ENCODE results near the gene DDX52. TPM values are rescaled to one million over a fixed set of nuclear protein-coding genes. Genes with fewer than 3 reads are reported as not detected.

The DDX52 gene
- total and polyA plus RNA-seq, 2 experiments from 2014 or later, result 46.2 to 61.3 TPM

GRCh38 chr17:37608351-37609169 lies 34.7 kb downstream of the DDX52 start:
- Histone ChIP-seq H2AFZ (peak overlapping the region; percentile 48; the same call in 1 of the 2 replicates), H3F3A (replicated peaks; ENCODE audit: low read depth) (peaks cover 12% of the 10 kb centered on the region; the same call in 1 of the 2 replicates), H3K27ac (ENCODE audit: low read depth) (peak overlapping the region; percentile 85), H3K4me3 (peak overlapping the region; percentile 85), H3K9me2 (ENCODE audit: insufficient read depth) (no peaks in the 10 kb centered on the region), H3K4me2 (peak overlapping the region; percentile 84), H3K79me2 (replicated peaks; ENCODE audit: insufficient read depth) (peaks cover 40% of the 10 kb centered on the region), H4K20me1 (replicated peaks; ENCODE audit: insufficient read depth) (no peaks in the 10 kb centered on the region), H3K27me3 (ENCODE audit: insufficient read depth) (no peaks in the 10 kb centered on the region), H3K4me1 (ENCODE audit: insufficient read depth) (peaks cover 24% of the 10 kb centered on the region), H3K36me3 (ENCODE audit: insufficient read depth) (0 out of 2 replicates have a peak, but pooled peaks cover 4% of the 10 kb centered on the region)
- peak; percentile 81 for DNase-seq (ENCODE audit: low spot score)
- H3K4me1 Mint-ChIP-seq, result peaks cover 12% of the 10 kb centered on the region
- H3K27me3 Mint-ChIP-seq (ENCODE audit: insufficient read depth, low read depth, poor library complexity), result no peaks in the 10 kb centered on the region
- H3K36me3 Mint-ChIP-seq (ENCODE audit: low read depth), result peaks cover 5% of the 10 kb centered on the region; the same call in 2 of the 3 replicates
- ATAC-seq, result peak; percentile 81
- TF ChIP-seq ETS1 (IDR thresholded peaks at IDR 0.05) (no peak), REST (IDR thresholded peaks at IDR 0.05; ENCODE audit: unreplicated experiment) (no peak), ZNF462 (CRISPR knock-in tag; IDR thresholded peaks at IDR 0.05) (no peak), STAT1 (IDR thresholded peaks at IDR 0.05; ENCODE audit: unreplicated experiment) (no peak)
- no peaks in the 10 kb centered on the region for H3K9me3 Mint-ChIP-seq
- peak overlapping the region; percentile 89 for H3K27ac Mint-ChIP-seq
- peak overlapping the region; percentile 95 for H3K4me3 Mint-ChIP-seq

All from GM23338 (cell line).